Measurements from ENCODE around the gene CNTF. TPM values are rescaled to one million over a fixed set of nuclear protein-coding genes. Genes with fewer than 3 reads are reported as not detected.

The CNTF gene
- total RNA-seq, 1 experiment from 2014 or later = 1.6 TPM

Other genes starting within 250 kb of the CNTF start
- not detected in 2 replicates for gene OR5B3, start 215.8 kb upstream of the CNTF start, total RNA-seq (2014; rRNA removed; shearing (Covaris generic))
- not detected in 2 replicates for gene OR5B2, start 194.5 kb upstream of the CNTF start, total RNA-seq (2014; rRNA removed; shearing (Covaris generic))
- not detected in 2 replicates for gene OR5B12, start 180.4 kb upstream of the CNTF start, total RNA-seq (2014; rRNA removed; shearing (Covaris generic))
- gene OR5B21, start 114.6 kb upstream of the CNTF start, total RNA-seq (2014; rRNA removed; shearing (Covaris generic)) = not detected in 2 replicates
- 1.9 TPM in 2 replicates for gene LPXN, start 46.8 kb upstream of the CNTF start, total RNA-seq (2014; rRNA removed; shearing (Covaris generic))
- 56.4 and 60.5 TPM in 2 replicates for gene ZFP91, start 43.6 kb upstream of the CNTF start, total RNA-seq (2014; rRNA removed; shearing (Covaris generic))
- not detected in 2 replicates for gene GLYAT, start 109.3 kb downstream of the CNTF start, total RNA-seq (2014; rRNA removed; shearing (Covaris generic))
- not detected in 2 replicates for gene GLYATL2, start 222.0 kb downstream of the CNTF start, total RNA-seq (2014; rRNA removed; shearing (Covaris generic))

Data from SJCRH30 (cell line).